SIG-M5 treated with dmso at 0.1 percent for 504 hours (cell line): Measurements from ENCODE around the gene OTOF.
A peak's percentile ranks its signal among the peaks of the same experiment; 100 is the strongest.

Experiments
- DNase-seq: peaks from one replicate; lab custom pipeline; 2025; ENCODE audit not compliant: unreplicated experiment; lab: John Stamatoyannopoulos, UW

The OTOF gene

GRCh38 chr2:26503231-26503880 is 25.4 kb upstream of the OTOF start:
- DNase-seq, result peak; percentile 84

- no peak for DNase-seq
Measured at GRCh38 chr2:26500406-26500805, 22.5 kb upstream of the OTOF start.

DNA sequence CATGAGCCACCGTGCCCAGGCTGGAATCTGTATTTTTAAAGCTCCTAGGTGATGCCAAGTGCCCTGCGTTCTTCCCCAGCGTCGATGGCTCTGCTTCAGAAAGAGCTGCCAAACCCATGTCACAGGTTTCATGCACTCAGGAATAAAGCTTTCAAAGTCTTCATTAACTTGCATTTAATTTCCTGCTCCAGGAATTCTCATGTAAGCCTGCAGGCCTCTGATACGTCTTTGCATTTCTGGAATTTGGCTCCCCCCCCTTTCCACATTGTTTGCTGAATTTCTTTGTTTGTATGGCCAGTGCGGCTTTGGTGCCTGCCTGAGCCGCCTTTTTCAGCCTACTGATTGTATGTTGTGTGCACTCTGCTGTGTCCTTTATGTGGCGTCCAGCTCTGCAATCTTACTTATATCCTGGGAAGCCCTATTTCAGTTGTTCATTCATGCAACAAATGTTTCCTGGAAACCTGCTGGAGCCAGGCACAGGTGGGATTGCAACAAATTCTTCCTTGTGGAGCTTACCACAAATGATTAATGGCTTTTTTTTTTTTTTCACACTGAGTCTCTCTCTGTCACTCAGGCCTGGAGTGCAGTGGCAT is 17.9 kb upstream of the OTOF start:
- no peak for DNase-seq

DNA sequence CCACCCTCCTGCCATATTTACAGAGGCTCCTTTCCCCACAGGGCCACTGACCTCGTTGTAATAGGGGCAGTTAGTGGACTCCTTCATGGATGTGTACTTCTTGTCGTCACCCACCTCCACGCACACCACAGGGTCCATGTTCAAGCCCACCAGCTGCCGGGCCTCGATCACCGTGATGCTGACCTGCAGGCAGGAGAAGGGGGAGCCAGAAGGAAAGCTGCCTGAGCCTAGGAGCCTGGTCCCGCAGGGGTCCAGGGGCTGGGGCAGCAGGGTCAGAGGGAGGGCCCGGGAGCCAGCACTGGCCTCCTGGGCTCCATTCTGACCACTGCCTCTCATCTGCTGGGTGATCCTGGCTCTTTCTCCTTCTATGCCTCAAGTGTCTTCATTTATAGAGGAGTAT is 17.0 kb upstream of the OTOF start:
- DNase-seq, result no peak

DNA sequence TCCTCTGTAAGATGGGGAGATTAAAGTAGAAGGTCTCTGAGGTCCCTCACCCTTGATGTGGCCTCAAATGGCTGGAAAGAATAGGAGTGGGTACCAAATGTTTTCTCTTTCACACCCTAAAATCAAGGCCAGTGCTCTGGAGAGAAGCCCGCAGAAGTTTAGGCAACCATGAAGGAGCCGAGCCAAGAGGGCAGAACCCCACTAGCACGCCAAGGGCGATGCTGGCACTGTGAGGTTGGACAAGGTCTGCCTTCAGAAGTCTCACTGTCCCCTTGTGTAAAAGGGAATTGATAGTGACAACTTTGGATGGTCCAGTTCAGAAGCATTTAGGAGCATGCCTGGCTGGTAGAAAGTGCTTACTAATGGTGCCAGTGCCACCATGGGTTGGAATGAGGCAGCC is 16.3 kb upstream of the OTOF start:
- no peak for DNase-seq

DNA sequence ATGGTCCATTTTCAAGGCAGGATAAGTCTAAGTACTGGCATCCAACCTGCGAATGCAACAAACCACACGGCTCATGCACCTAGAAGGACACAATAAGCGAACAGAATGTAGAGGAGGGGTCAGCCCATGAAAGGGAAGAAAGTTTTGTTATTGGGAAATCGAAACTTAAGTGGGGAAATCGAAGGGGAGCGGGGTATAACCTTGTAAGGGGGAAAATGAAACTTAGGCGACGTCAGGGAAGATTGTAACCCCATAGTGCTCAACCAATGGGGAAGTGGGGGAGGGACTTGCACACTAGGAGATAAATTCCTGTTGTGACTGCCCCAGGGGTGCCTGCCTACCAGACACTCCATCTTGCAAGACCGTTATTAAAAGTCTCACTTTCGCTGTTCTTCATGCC is 15.6 kb upstream of the OTOF start:
- peak; percentile 81 for DNase-seq

DNA sequence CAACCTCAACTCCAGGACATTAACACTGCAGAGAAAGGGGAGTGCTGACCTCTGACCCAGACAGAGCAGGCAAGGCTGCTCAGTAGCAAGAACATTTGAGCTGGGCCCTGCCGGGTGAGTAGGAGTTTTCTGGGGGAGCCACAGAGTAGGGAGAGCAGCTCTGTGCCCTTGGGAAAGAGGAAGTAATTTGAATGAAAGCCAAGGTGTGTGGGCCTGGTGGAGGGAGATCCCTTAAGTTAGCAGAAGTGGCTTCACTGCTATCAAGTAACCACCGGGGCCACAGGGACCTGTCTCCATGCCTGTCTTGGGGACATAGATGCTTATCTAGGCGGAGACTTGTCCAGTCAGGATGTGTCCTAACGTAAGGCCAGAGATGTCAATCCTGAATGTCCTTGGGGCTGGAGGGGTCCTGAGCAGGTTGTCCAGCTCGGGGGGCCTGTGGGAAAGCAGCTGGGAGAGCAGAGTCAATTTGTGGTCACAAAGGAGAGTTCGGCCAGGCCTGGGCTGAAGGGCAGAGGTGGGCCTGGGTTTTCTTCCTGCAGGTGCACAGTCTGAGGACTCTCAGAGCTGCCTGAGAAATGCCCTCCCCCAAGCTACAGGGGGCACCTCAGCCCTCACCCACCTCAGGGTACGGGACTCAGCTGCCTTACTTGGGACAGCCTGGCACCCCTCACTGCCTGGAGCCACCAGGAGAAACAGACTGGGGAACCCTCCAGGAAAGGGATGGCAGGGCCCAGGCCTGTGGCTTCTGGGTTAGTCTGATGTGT is 15.0 kb upstream of the OTOF start:
- peak; percentile 66 for DNase-seq

DNA sequence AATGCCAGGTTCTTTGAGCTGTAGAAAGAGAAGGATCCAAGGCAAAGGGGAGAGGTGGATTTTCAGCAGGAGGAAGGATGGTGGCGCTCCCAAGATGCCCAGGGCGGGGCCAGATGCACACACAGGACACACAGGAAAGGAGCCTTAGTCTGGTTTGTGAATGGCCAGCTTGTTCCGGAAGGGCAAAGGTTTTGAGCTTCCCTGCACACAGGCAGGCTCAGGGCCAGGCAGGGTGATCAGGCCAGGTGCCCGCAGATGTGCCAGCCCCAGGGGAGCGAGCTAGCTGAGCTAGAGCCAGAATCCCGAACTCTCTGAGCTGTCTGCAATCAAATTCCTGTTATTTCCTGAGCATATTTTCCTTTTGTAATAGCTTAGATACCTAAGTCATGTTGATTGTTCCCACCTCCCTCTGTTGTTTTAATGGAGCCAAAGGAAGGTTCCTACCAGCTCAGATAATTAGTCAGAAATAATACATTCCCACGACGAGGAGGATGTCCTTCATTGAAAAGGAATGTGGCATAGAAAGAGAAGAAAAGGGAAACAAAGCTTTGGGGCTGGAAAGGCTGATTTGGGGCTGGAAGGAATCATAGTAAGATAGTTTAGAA is 13.7 kb upstream of the OTOF start:
- no peak for DNase-seq

DNA sequence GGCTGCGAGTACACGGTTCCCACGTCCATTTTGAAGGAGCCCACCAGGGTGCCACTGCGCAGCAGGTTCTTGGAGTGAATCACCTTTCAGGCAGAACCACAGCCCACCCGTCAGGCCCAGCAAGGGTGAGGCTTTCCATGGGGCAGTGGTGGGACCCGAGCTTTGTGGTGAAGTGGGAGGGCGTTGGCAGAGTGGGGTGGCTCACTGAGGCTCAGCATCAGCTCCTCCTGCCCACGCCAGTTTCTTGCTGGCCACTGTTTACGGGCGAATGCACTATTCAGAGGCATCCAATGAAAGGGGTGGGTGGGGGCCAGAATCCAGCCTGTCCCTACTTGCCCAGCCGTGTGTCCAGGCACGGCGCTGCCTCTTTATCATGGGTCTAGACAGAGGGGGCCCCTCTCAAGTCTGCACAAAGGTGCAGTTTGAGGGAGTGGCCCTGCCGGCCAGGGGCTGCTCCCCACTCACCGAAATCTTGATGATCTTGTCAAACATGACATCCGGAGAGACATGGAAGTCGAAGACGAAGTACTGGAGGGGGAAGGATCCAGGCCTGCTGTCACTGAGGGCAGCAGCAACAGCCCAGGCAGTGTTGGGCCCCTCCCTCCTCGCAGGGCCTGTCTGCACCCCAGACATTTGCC is 11.4 kb upstream of the OTOF start:
- no peak for DNase-seq

DNA sequence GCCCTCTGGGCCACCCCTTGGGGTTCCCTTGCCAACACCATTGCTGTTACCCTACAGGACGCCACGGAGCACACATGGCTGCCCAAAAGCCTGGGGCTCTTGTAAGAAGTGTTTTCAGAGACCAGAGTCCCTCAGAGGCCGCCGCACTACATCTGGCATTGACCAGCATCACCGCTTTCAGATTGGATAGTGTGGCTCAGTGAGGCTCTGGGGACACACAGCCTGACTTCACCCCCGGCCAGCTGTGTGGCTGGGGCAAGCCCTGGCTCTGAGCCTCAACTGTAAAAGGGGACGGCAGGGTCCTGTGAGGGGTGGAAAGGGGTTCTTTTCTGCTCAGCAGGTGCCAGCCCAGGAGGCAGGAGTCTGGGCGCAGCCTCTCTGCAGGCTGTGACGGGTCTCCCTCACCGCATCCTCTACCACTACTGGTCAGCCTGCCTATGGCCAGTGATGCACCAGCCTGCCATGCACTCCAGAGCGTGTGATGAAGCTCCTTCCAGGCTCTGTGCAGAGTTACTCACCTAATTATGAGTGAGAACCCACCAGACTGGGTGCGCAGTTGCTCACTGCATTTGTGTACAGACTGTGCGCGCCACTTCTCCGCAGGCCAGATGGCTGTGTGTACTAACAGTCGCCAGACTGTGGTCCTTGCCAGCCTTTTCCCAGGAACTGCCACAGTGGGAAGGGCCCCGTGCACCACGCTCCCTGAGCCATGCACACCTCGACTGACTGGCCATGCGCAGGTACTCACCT is 10.7 kb upstream of the OTOF start:
- DNase-seq, result no peak

DNA sequence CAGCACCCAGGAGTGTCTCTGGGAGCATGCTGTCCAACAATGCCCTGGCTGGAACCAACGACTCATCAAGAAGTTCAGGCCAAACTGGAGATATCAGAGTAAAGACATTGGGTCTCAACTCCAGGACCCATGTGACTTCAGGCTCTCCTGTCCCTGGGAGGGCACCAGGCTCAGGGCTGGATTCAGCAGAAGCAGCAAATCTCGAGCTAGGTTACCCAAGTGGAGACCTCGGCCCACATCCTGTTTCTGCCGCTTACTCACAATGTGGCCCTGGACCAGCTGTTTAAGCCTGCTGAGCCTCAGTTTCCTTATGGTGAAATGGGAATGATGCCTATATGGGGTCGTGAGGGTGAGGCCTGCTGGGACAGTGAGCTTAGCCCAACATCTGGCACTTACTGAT is 9.3 kb upstream of the OTOF start:
- DNase-seq, result no peak

DNA sequence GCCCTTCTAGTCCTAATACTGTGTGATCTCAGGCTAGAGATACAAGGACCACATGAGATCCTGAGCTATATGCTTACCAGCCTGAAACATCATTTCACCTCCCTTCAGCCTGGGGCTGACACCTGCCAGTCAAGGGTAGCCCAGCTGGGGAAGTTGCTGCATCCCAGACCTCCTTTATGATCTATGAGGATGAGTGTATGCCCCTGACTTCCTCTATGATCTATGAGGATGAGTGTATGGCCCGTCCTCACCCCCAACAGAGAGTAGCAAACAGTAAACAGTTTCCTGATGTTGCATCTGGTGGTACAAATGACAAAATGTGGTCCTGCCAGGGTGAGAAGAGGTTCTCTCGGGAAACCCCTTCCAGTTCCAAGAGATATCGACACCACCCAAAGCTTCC is 8.9 kb upstream of the OTOF start:
- no peak for DNase-seq

DNA sequence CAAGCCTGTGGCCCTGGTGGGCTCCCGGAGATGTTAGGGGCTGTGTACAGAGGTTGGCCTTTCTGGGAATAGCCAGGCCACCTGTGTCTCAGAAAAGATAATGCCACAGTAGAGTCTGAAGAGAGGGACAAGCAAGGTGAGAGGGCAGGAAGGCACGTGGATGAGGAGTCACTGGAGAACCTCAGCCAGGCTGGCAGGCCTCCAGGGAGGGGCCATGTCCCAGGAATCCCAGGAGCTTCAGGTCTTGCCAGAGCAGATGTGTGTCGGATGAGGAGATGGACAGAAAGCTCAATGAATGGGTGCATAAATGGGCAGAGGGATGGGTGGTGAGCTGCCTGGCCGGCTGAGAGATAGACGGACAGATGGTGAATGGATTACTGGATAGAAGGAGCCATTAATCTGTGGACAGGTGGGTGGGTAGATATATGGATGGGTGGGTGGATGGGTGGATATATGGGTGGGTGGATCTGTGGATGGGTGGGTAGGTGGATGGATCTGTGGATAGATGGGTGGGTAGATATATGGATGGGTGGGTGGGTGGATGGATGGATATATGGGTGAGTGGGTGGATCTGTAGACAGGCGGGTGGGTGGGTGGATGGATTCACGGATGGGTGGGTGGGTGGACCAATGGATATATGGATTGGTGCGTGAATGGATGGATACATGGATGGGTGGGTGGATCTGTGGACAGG is 7.9 kb upstream of the OTOF start:
- DNase-seq, result no peak

DNA sequence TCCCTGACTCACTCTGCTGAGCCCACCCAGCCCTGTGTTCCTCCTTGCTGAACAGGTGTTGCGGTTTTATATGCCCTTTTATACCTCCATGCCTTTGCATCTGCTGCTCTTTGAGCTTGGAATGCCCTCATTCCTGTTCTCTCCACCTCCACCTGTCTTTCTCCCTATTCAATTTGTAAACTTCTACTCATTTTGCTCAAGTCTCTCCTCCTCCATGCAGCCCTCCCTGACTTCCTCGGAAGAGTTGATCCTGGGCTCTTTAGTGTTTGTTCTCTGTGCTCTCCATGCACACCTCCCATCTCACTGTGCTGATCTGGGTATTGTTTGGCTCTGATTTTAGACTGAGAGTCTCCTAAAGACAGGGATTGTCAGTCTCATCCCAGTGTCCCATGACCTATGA is 7.2 kb upstream of the OTOF start:
- no peak for DNase-seq

- DNase-seq, result no peak
Measured at GRCh38 chr2:26484579-26484978, 6.7 kb upstream of the OTOF start.

DNA sequence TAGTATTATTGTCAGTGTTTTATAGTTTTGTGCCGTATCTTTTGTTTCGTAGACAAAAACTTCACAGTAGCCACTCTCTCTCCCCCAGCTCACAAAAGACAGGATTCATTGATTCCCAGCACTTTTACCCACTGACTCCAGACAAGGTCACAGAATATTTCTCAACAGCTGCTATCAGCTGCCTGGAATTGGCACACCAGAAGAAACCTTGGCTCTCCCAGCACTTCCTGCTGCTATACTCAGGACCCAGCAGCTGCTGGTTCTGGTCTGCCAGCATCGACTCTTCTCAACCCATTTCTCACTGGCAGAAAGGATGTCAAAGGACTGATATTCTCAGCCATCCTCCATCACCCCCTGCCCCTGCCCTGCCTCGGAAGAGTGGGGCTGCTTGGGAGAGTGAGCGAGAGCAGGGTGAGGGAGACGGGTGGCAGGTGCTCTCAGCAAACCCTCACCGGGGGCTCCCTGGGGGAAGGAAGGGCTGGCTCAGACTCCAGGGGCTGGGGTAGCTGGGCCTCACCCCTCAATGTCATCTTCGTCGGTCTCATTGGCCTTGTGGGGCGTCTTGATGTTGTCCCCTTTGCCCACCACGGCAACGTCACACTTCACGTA is 6.1 kb upstream of the OTOF start:
- DNase-seq, result no peak

- no peak for DNase-seq
Measured at GRCh38 chr2:26483516-26483915, 5.6 kb upstream of the OTOF start.

GRCh38 chr2:26483027-26483326 is 5.1 kb upstream of the OTOF start:
- no peak for DNase-seq

GRCh38 chr2:26482211-26483026 is 4.5 kb upstream of the OTOF start:
- DNase-seq, result no peak
